Ramos (cell line): ENCODE data around the gene NT5C2.

Experiments used
- in situ Hi-C: fragments of 300-500 bp; cut with MboI; formaldehyde crosslinking; loops from one replicate; pipeline ENCODE4 v1.14.3; 2022; ENCODE audit warnings: low sequenced_read_pairs; ENCODE audit not compliant: unreplicated experiment

The NT5C2 gene

DNA sequence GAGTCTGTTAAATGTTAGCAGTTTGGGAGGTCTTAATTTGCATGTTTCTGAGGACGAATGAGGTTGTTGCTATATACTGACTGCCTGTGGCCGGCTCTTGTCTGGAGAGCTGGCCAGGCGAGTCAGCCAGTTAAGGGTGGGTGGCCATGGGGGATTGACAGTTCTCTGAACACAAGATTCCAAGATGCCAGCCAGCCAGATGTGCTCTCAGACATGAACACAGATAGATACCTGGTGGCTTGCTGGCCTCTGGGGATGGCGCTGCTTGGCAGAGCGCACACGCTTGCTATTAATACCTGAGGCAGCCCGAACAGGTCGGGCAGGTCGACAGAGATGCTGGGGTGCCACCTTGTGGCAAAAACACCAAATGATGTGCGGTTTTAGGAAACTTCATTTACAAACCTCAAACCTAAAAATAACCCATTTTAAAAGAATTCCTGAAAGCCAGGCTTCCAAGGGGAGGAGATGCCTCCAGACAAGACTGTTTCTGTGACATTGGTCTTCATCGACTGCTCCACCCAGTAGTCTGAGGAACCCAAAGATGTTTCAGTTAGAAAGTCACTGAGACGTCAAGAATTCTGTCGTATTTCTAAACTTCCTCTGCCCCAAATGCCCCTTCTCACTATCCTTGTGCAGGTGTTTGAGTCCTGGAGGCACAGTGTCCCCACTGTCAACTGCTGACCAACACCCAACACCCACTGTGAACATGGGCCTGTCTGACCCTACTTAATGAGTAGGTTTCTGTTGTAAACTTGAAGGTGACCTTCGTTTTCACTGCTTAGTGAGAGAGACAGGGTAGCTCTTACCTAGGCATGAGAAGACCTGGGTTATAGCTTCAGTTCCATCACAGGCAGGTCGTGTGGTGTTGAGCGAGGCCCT lies 123.4 kb downstream of the NT5C2 start:
- in situ Hi-C loops, result loop anchor here (5.0 to 10.0 kb wide), 3 partner anchors 152 to 235 kb away; partner anchors contain the start of genes CNNM2, CYP17A1 and RPEL1

DNA sequence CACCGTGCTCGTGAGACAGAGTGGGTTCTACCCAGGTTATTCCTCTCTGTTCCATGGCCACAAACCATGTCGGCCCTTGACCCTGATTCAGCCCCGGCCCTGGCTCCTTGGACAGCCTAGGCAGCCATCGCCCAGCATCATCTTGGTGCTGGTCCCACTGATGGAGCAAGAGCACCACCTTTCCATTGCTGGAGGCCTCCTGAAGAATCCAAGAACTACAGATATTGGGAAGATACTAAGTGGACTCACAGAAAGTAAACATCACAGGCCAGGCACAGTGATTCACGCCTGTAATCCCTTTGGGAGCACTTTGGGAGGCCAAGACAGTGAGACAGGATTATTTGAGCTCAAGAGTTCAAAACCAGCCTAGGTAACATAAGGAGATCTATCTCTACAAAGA lies 125.1 kb downstream of the NT5C2 start:
- in situ Hi-C loops, result loop anchor here (5.0 kb wide), 1 partner anchor 151 kb away; the partner anchor contains the start of gene CNNM2

DNA sequence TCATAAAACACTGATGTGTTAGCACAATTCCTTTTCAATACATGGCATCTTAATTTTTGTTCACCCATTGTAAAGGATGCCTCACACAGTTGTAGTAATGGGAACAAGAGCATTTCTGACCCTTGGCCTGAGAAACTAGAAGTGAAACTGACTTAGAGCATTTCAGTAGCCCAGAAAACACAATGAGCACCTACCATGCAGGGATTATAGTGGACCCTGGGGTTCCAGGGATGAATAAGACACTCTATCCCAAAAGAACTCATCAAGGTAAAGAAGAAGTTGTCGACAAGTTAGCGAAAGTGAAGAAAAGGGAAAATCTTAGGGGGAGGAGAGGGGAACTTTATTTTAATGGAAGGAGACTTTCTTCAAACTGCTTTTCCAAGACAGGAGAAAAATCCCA lies 125.6 kb downstream of the NT5C2 start:
- in situ Hi-C loops, result loop anchor here (5.0 kb wide), 1 partner anchor 150 kb away; the partner anchor contains the start of gene CNNM2

DNA sequence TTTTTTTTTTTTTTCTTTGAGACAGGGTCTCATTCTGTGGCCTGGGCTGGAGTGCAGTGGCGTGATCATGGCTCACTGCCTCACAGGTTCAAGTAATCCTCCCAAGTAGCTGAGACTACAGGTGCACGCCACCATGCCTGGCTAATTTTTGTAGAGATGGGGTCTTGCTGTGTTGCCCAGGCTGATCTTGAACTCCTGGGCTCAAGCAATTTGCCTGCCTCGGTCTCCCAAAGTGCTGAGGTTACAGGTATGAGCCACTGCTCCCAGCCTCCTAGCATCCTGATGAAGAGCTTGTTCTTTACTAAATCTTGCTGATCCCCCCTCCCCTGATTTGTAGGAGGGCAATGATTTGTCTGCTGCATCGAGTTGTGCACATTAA lies 126.0 kb downstream of the NT5C2 start:
- in situ Hi-C loops, result loop anchor here (5.0 kb wide), 1 partner anchor 150 kb away; the partner anchor contains the start of gene CNNM2

DNA sequence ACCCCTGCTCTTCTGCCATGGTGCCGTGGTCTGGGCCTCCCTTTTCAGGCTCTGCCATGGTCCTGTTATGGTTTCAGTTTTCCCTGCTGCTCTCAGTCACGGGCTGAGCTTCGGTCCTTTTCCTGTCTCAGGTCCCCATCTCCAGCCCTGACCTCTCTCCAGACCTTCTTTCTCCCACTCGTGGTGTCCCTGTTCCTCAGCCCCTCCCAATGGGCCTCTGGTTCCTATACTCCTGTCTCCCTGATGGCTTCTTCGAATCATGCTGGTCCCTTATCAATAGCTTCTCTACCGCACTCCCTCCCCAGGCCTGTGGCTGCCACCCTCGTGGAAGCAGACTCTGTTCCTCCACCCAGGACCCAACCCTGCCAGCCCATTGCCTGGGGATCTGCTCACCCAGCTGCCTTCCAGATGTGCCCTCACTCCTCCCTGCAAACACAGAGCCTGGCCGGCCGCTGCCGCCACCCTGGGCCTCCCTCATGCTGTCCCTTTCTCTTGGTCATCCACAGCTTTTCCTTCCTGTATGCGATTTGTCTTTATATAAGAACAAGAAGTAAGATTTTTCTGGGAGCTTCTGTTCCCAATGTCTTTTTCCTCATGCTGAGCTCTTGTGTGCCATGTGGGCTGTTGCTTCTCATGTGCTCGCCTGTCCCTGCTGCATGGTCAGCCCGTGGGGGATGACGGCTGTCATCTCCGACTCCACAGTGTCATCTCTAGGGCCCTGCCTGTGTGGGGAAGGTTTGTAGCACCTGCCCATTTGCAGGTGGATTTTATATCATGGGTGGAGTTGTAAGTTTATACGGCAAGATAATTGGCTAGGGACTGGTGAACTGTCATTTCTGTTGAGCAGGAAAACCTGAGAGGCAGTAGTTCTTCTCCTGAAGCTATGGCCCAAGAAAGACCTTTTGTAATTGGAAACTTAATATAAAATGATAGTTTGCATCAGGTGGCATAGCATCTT lies 126.7 kb downstream of the NT5C2 start:
- in situ Hi-C loops, result loop anchor here (5.0 kb wide), 1 partner anchor 149 kb away; the partner anchor contains the start of gene CNNM2

DNA sequence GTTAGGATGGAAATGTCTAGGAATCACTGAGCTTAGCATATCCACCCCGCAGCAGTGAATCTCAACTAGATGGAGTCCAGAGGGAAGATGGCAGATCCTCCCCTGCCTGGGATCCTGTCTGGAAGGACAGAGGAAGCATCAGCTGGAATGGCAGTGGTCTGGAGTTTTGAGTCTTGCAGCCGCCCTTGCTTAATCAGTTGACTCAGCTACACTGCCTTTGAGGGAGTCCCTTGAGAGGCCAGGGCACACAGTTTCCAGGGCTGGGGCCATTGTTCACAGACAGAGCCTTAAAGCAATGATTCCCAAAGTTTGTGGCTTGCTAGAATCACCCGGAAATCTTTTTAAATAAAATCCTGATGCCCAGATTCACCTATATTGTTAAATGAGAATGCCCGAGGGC lies 128.1 kb downstream of the NT5C2 start:
- in situ Hi-C loops, result loop anchor here (5.0 kb wide), 1 partner anchor 148 kb away; the partner anchor contains the start of gene CNNM2

DNA sequence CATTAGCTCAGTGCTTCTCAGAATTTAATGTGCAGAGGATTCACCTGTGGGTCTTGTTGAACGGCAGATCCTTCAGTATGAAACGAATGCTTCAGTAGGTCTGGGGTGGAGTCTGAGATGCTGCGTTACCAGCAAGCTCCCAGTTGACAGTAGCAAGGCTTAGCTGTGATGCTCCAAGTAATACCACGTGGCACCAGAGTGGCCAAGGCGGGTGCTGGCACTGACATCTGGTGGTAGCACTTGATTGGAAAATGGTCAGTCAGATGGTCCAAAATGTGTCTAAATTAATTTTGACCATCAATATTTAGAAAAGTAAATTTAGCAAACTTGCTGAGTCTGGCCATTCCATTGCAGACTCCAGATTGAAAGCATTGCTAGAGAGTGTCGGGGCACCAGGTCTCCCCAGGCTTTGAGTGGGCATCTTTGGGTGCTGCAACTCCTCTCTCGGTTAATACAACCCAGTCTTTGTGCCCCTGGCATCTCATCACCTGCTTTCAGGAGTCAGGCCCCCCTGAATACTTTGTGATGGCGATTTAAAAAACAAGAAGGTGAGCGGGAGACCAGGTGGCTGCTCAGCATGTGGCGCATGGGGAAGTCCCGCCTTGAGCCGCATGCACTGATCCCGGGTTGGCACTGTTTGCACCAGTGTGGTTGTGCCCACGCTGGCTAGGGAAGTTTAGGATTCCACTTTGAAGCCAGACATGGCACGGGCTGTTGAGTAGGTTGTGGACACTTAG lies 130.1 kb downstream of the NT5C2 start:
- in situ Hi-C loops, result no loop called here

DNA sequence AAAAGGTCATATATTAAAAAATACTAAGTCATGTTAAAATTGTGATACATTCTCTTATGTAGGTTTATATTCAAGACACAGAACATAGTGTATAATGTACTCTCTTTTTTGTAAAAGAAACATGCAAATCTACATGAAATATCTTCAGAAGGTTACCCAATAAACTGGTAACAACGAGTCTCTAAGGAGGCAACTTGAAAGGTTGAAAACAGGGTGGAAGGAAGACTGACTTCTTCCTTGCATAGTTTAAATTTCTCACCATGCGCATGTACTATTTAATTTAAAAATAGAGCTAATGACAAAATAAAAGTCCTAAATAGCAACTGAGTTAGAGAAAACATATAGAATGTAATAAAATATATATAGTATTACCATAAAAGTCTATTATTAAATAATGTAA lies 132.5 kb downstream of the NT5C2 start:
- in situ Hi-C loops, result no loop called here

DNA sequence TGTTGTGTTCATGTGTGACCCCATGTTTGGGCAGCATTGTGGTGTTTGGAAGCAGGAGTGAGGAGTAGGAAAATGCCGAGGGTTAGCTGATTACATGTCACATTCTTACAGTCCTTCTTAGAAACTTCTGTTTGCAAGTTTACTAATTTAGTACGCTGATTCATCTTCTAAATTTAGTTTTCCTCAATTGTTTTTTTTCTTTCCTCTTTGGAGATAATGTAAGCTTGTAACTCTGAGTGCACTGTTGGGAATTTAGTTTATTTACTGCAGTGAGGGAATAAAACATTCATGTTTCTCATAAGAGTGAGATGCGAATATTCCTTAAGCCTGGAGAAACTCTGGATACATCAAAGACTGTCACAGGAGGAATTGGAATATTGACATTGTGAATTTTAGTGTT lies 135.0 kb downstream of the NT5C2 start:
- in situ Hi-C loops, result no loop called here

DNA sequence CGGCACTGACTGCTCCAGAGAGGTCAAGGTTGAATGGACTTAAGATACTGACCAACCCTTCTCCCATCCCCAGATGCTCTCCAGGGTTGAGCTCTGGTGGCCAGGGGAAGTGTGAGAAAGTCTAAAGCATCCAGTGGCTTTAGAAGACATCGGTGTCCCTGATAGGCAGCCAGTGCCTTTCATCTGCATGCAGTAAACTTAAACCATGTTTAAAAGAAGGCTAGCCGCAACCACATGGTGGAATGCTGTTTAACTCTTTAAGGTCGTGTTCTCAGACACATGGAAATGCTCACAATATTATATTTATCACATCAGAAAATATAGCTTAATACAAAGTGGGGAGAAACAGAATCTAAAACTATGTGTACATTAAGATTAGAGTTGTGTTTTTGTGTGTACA lies 138.0 kb downstream of the NT5C2 start:
- in situ Hi-C loops, result no loop called here

DNA sequence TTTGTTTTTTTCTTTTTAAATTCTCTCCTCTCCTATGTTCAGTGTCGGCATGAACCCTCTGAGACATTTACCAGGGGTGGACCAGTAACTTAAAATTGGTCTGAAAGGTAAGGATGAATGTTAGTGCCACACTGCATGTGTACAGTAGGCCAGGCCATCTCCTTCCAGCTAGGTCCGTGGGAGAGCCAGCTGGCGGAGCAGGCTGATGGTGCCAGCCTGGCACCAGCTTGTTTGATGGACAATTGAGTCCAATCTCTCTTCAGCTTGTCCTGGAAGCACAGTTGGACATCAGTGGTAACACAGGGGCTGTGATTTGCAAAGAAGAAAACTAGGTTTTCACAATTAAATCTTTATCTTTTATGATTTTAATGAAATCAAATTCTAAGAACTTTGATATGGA lies 138.5 kb downstream of the NT5C2 start:
- in situ Hi-C loops, result no loop called here

DNA sequence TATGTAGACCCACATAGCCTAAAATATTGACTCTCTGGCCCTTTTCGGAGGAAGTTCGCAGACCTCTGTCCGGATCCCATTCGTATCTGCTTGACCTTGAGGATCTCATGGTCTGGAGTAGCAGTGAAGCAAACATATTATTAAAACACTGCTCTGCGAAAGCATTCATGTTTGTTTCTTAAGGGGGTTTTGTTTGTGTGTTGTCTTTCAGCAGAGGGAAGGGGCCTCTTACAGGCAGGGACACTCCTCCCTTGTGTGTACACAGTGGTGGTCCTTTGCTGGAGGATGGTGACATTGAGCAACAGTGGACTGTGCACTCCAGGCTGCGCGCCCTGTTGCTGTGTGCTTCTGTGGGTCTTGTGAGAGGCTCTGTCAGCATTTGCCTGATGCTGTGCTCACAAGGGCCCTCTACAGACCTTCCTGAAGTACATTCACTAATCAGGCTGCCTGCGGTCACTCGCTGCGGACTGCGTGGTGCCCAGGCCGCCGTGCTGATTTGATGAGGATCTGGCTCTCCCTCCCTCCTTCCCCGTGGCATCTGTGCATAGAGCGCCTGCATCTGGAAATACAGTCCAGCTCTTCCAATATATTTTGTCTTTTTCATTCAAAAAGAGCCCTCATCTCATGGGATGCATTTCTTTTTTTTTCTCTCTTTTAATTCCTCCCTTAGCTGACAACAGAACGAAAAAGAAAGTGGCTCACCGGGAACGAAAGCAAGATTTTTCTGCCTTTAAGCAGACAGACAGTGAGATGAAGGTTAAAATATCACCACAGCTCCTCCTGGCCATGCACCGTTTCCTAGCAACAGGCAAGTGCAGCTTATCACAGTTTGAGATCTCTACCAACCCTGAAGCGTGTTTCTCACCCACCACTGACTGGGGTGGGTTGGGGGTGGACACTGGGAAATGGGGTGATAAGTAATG lies 139.2 kb downstream of the NT5C2 start:
- in situ Hi-C loops, result no loop called here

DNA sequence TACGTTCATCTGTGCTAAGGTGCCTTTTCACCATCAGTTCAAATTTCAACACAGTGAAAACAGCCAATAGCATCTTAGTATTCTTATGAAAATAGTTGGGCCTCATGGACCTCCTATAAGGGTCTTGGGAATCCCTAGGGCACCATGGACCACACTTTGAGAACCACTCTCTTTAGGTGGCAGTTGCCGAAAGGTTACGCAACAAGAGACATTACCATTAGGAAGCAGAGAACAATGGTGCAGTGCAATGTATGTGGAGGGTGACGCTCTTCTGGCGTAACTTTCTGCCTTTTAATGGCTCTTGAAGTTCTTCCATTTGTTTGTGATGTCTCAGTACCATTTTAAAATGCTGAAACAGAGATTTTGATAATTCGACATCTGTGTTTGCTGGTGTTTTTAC lies 143.8 kb downstream of the NT5C2 start:
- in situ Hi-C loops, result no loop called here

DNA sequence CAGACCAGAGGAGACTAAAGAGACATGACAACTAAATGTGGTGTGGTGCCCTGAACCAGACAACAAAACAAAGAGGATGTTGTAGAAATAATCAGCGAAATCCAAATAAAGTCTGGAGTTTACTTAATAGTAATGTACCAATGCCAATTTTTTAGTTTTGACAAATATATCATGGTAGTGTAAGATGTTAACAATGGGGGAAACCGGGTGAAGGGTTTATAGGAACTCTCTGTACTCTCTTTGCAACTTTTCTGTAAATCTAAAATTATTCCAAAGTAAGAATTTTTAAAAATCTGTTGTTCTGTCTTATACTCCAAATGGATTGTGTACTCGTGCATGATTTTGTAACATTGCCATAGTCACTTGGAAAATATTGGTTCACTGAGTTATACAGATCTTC lies 145.7 kb downstream of the NT5C2 start:
- in situ Hi-C loops, result no loop called here

DNA sequence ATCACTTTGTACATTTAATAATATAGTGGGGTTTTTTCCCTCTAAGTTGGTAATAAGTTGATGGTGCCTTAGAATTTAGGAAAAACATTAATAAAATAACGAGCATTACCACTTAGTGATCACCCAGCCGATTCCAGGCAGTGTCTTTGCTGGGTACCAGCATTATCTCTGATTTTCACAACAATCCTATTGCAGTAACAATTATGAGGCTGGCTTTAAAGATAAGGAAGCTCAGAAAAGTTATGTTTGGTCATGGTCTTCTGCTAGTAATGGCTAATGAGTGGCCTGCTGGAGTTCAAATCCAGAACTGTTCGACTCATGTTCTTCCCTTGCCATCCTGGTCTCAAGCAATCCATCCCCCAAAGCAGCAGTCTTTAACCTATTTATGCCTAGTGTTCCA lies 147.1 kb downstream of the NT5C2 start:
- in situ Hi-C loops, result no loop called here

DNA sequence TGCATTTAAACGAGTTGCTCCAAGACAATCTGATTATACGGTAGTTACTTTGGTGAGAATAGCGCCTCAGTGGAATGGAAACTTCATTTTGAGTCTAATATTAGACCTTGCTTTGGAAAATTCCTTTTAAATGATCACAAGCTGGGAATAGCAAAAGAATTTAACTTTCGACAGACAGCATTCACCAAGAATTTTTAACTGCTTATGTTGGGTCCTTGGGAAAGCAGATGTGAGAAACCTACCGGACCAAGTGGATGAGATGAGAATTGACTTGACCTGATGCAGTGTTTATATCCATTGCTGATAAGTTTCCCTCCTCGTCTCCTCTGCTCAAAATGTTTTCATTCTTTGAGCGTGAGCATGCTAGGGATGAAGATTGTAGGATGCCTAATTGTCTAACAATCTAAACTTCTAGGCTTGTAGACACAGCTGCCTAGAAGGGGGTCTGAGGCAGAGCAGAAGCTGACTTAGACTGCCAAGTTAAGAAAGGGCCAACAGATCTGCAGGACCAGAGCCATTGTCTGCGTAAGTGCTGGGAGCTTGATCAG lies 148.1 kb downstream of the NT5C2 start:
- in situ Hi-C loops, result no loop called here

DNA sequence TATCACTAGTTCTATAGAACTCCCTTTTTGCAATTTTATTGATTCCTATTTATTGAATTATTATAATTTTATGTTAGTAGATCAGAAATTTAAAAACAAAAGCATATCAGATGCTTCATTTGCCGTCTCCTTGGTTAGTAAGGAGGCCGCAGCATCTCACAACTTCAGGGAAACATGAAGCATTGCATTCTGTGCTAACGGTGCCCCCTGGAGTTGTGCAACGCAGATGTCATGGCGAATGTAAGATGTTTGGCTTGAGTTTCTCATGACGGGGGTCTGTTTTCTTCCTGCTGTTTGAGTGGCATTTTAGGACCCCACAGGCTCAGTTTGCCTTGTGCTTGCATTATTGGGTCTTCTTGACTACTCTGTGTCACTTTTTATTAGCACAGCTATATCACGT lies 150.2 kb downstream of the NT5C2 start:
- in situ Hi-C loops, result no loop called here

DNA sequence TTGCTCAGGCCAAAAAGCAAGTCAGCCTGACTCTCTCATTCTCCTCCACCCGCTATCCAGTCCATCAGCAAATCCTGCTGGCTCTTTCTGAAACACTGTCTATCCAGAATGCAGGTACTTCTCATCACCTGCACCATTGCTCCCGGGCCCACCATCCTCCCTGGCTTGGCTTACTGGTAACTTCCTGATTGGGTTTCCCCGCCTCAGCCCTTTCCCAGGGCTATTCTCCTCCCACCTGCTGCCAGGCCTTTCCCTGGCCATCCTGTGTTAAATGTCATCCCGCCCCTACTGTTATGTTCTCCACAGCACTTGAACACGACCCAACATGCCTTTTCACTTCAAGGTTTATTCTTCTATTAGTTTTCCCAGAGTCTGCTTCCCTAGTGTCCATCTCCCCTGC lies 150.9 kb downstream of the NT5C2 start:
- in situ Hi-C loops, result no loop called here

DNA sequence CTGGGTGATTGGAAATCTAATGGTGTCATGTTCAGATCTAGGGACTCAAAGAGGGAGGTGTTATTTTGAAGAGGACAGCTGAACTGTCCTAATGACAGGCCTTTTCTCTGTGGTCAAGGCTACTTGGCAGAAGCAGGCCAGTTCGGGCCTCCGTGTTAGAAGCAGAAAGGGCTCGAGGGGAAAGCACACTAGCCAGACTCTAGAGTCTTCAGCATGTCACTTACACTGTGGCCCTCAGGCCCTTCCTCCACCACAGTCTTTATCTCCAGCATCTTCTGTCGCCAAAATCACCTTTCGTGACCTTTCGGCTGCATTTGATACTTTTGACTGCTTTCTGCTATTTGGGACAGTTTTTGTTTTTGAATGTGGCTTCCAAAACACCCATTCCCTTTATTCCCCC lies 151.7 kb downstream of the NT5C2 start:
- in situ Hi-C loops, result no loop called here
